HepG2 (cell line): ENCODE data around the gene ME2. TPM values are rescaled to one million over a fixed set of nuclear protein-coding genes. Genes with fewer than 3 reads are reported as not detected.

Source experiments
- AGO2 ChIP-seq: fragments of 200-400 bp; formaldehyde crosslinking; optimal IDR thresholded peaks from 2 replicates; pipeline ENCODE3; 2017; ENCODE audit warnings: mild to moderate bottlenecking, low read depth, low read length, moderate library complexity
- ARHGAP35 ChIP-seq: sonication (generic); formaldehyde crosslinking; IDR thresholded peaks from 2 replicates; pipeline ENCODE4 v1.9.0; 2022; ENCODE audit warnings: mild to moderate bottlenecking, inconsistent platforms, moderate library complexity, missing genetic modification reagents, borderline replicate concordance
- ATAD3A ChIP-seq: sonication (generic); formaldehyde crosslinking; IDR thresholded peaks from 2 replicates; pipeline ENCODE4 v1.4.0; 2020; ENCODE audit warnings: missing genetic modification reagents
- BCL6 ChIP-seq: IDR thresholded peaks from 2 replicates; pipeline ENCODE4 v1.6.1; 2016; ENCODE audit warnings: missing genetic modification reagents, missing compliant biosample characterization
- FOXO1 ChIP-seq: sonication (generic); formaldehyde crosslinking; IDR thresholded peaks from 2 replicates; pipeline ENCODE4 v1.4.0; 2020; ENCODE audit warnings: missing genetic modification reagents
- GATAD2A ChIP-seq: IDR thresholded peaks from 2 replicates; pipeline ENCODE4 v1.6.1; 2016
- GRHL1 ChIP-seq: sonication (generic); formaldehyde crosslinking; conservative IDR thresholded peaks from 2 replicates; pipeline ENCODE4 v1.8.0; 2022; ENCODE audit warnings: missing genetic modification reagents
- HES4 ChIP-seq: sonication (generic); formaldehyde crosslinking; IDR thresholded peaks from 2 replicates; pipeline ENCODE4 v1.9.0; 2021; ENCODE audit warnings: mild to moderate bottlenecking, missing genetic modification reagents, borderline replicate concordance
- HMG20A ChIP-seq: IDR thresholded peaks from 2 replicates; pipeline ENCODE4 v1.6.1; 2016; ENCODE audit warnings: borderline replicate concordance
- KDM5A ChIP-seq: fragments of 200-600 bp; sonication (generic); IDR thresholded peaks from 2 replicates; pipeline ENCODE4 v1.7.0; 2018; ENCODE audit warnings: antibody characterized with exemption, mild to moderate bottlenecking, low read length, borderline replicate concordance
- LCORL ChIP-seq, 2 experiments: fragments of 450-650 bp in 1 of 2; sonication (generic) in 1 of 2; formaldehyde crosslinking in 1 of 2; IDR thresholded peaks; 2 replicates each; pipeline versions ENCODE4 v1.5.0 to v1.6.1; 2017 to 2020; ENCODE audit warnings: antibody characterized with exemption in 1 of 2, missing genetic modification reagents in 1 of 2
- MYPOP ChIP-seq: sonication (generic); formaldehyde crosslinking; IDR thresholded peaks from 2 replicates; pipeline ENCODE4 v1.8.1; 2023; ENCODE audit warnings: mild to moderate bottlenecking, moderate library complexity, missing genetic modification reagents
- NR2F6 ChIP-seq, 2 experiments: IDR thresholded peaks; 2 replicates each; pipeline ENCODE4 v1.6.1; 2016; ENCODE audit warnings: antibody characterized with exemption in 1 of 2, mild to moderate bottlenecking in 1 of 2
- PPARG ChIP-seq: conservative IDR thresholded peaks from 2 replicates; pipeline ENCODE4 v1.6.1; 2016; ENCODE audit warnings: missing biosample characterization, missing genetic modification reagents
- RAD51 ChIP-seq: fragments of 450-650 bp; IDR thresholded peaks from 2 replicates; pipeline ENCODE4 v1.6.1; 2016; ENCODE audit warnings: borderline replicate concordance
- RCOR2 ChIP-seq: IDR thresholded peaks from 2 replicates; pipeline ENCODE4 v1.6.1; 2016; ENCODE audit warnings: missing biosample characterization, missing genetic modification reagents
- SOX13 ChIP-seq, 3 experiments: fragments of 450-650 bp in 1 of 3; sonication (generic) in 1 of 3; formaldehyde crosslinking in 1 of 3; IDR thresholded peaks in 2 of 3; conservative IDR thresholded peaks in 1 of 3; 2 replicates each; pipeline versions ENCODE4 v1.5.0 to v1.6.1; 2016 to 2020; ENCODE audit warnings: antibody characterized with exemption in 1 of 3, mild to moderate bottlenecking in 1 of 3, missing compliant biosample characterization in 1 of 3, missing genetic modification reagents in 1 of 3, moderate library complexity in 1 of 3
- TAF1 ChIP-seq: sonication (generic); formaldehyde crosslinking; IDR thresholded peaks from 2 replicates; pipeline ENCODE4 v1.4.0; 2020; ENCODE audit warnings: missing genetic modification reagents
- THAP8 ChIP-seq: sonication (generic); formaldehyde crosslinking; IDR thresholded peaks from 2 replicates; pipeline ENCODE4 v1.5.1; 2020; ENCODE audit warnings: missing genetic modification reagents, mild to moderate bottlenecking, borderline replicate concordance
- ZFY ChIP-seq: sonication (generic); formaldehyde crosslinking; IDR thresholded peaks from 2 replicates; pipeline ENCODE4 v1.4.0; 2020; ENCODE audit warnings: missing genetic modification reagents
- ZGPAT ChIP-seq: IDR thresholded peaks from 2 replicates; pipeline ENCODE4 v1.6.1; 2016; ENCODE audit warnings: mild to moderate bottlenecking
- ZNF205 ChIP-seq: IDR thresholded peaks from 2 replicates; pipeline ENCODE4 v1.6.1; 2018; ENCODE audit warnings: missing biosample characterization, missing genetic modification reagents
- ZNF3 ChIP-seq: IDR thresholded peaks from 2 replicates; pipeline ENCODE4 v1.7.0; 2017; ENCODE audit warnings: inconsistent platforms
- ZNF432 ChIP-seq: sonication (generic); formaldehyde crosslinking; IDR thresholded peaks from 2 replicates; pipeline ENCODE4 v1.5.0; 2020; ENCODE audit warnings: missing genetic modification reagents, mild to moderate bottlenecking, borderline replicate concordance
- ZNF704 ChIP-seq: sonication (generic); formaldehyde crosslinking; IDR thresholded peaks from 2 replicates; pipeline ENCODE4 v1.8.1; 2023; ENCODE audit warnings: mild to moderate bottlenecking, inconsistent platforms, moderate library complexity, missing genetic modification reagents, borderline replicate concordance
- ZNF773 ChIP-seq: sonication (generic); formaldehyde crosslinking; IDR thresholded peaks from 2 replicates; pipeline ENCODE4 v1.4.0; 2020; ENCODE audit warnings: missing genetic modification reagents, borderline replicate concordance
- polyA plus RNA-seq, 8 experiments: library from polyadenylated mRNA; depleted of rRNA in 3 of 8; stranded (reverse) in 7 of 8; unstranded in 1 of 8; fragments of >200 nt; fragmentation: Illumina TruSeq in 4 of 8; extraction: Trizol in 4 of 8; gene quantifications; 2 replicates each; pipeline versions ENCODE4 v1.2.1 to v1.2.3, GENCODE V29; 2011 to 2016; ENCODE audit warnings: low read depth in 4 of 8, missing spikeins in 1 of 8, mixed read lengths in 1 of 8; ENCODE audit not compliant: insufficient read depth in 1 of 8
- total RNA-seq, 5 experiments: library from RNA; depleted of rRNA; stranded (reverse); fragments of >200 nt; fragmentation: Illumina TruSeq; extraction: Trizol; gene quantifications; 2 replicates each; pipeline ENCODE4 v1.2.3, GENCODE V29; 2016; ENCODE audit warnings: low read depth in 1 of 5

Gene ME2
- total and polyA plus RNA-seq, 2 of the 13 experiments (the other 11 are each of a cell fraction or from before 2014, with no cell fraction given) = 17.3 to 20.6 TPM

- no peak for TF ChIP-seq MYPOP (CRISPR knock-in tag)
- TF ChIP-seq ZNF773 (CRISPR knock-in tag) = no peak
- no peak for TF ChIP-seq RAD51
- no peak for TF ChIP-seq ZNF3 (CRISPR knock-in tag)
- peak; percentile 78 for TF ChIP-seq BCL6 (CRISPR knock-in tag)
- no peak for TF ChIP-seq SOX13 (IDR thresholded peaks at IDR 0.05)
- TF ChIP-seq SOX13 (CRISPR knock-in tag; conservative IDR thresholded peaks at IDR 0.05 in 1 of 2, IDR thresholded peaks at IDR 0.05 in 1 of 2) = peak in 1 of 2 experiments; percentile 85; a peak in 2 of 4 replicates
- peak; percentile 81 for TF ChIP-seq FOXO1 (CRISPR knock-in tag)
- no peak for TF ChIP-seq THAP8 (CRISPR knock-in tag)
- TF ChIP-seq HES4 (CRISPR knock-in tag) = no peak
- TF ChIP-seq NR2F6 (IDR thresholded peaks at IDR 0.05) = peak; percentile 64; the same call in 1 of the 2 replicates
- TF ChIP-seq NR2F6 (CRISPR knock-in tag; IDR thresholded peaks at IDR 0.05) = peak; percentile 57; the same call in 1 of the 2 replicates
- TF ChIP-seq ATAD3A (CRISPR knock-in tag) = no peak
- TF ChIP-seq LCORL (IDR thresholded peaks at IDR 0.05) = no peak
- peak; percentile 48; the same call in 1 of the 2 replicates for TF ChIP-seq LCORL (CRISPR knock-in tag; IDR thresholded peaks at IDR 0.05)
- no peak for TF ChIP-seq ARHGAP35 (CRISPR knock-in tag)
- 0 out of 2 replicates have a peak, but pooled peaks have one; percentile 55 for TF ChIP-seq ZNF205 (CRISPR knock-in tag)
- peak; percentile 83 for TF ChIP-seq GATAD2A (CRISPR knock-in tag)
- TF ChIP-seq GRHL1 (CRISPR knock-in tag) = no peak
- TF ChIP-seq ZGPAT (CRISPR knock-in tag) = peak; percentile 54; the same call in 1 of the 2 replicates
- TF ChIP-seq ZNF704 (CRISPR knock-in tag) = no peak
- no peak for TF ChIP-seq ZNF432 (CRISPR knock-in tag)
- TF ChIP-seq KDM5A = no peak
- TF ChIP-seq ZFY (CRISPR knock-in tag) = no peak
- TF ChIP-seq PPARG = peak; percentile 44
- TF ChIP-seq TAF1 = no peak
- peak; percentile 84 for TF ChIP-seq RCOR2 (CRISPR knock-in tag)
- TF ChIP-seq HMG20A (CRISPR knock-in tag) = peak; percentile 98
- TF ChIP-seq AGO2 = no peak
Measured at GRCh38 chr18:50902797-50903196, 23.9 kb downstream of the ME2 start (continued).
